ENCODE results near the gene SLC7A9. TPM values are rescaled to one million over a fixed set of nuclear protein-coding genes. Genes with fewer than 3 reads are reported as not detected.

Gene SLC7A9
- polyA plus RNA-seq, 3 donors, result 0.13 TPM; not detected in 2

GRCh38 chr19:32816555-32817099 is 52.9 kb downstream of the SLC7A9 start:
- no peak overlapping the region for H3K4me2 ChIP-seq (replicated peaks; ENCODE audit: extremely low read depth, low read length, poor library complexity, severe bottlenecking)
- H3K9me3 Mint-ChIP-seq, result no peaks in the 10 kb centered on the region
- TF ChIP-seq, protein P1, sequence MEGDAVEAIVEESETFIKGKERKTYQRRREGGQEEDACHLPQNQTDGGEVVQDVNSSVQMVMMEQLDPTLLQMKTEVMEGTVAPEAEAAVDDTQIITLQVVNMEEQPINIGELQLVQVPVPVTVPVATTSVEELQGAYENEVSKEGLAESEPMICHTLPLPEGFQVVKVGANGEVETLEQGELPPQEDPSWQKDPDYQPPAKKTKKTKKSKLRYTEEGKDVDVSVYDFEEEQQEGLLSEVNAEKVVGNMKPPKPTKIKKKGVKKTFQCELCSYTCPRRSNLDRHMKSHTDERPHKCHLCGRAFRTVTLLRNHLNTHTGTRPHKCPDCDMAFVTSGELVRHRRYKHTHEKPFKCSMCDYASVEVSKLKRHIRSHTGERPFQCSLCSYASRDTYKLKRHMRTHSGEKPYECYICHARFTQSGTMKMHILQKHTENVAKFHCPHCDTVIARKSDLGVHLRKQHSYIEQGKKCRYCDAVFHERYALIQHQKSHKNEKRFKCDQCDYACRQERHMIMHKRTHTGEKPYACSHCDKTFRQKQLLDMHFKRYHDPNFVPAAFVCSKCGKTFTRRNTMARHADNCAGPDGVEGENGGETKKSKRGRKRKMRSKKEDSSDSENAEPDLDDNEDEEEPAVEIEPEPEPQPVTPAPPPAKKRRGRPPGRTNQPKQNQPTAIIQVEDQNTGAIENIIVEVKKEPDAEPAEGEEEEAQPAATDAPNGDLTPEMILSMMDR (IDR thresholded peaks at IDR 0.05), result no peak
- 43% methylated on average over 1 of the region's 7 CpGs for WGBS (ENCODE audit: insufficient coverage)
- H3K4me3 ChIP-seq (replicated peaks in 1 of 3; ENCODE audit: low read depth in 2 of 3, low read length in 3 of 3), result no peak overlapping the region
- no peak overlapping the region for H3K27ac ChIP-seq (ENCODE audit: low read depth in 1 of 2, low read length in 2 of 2)
- no peaks in the 10 kb centered on the region for H3K4me1 Mint-ChIP-seq
- DNase-seq, result no peak
- no peaks in the 10 kb centered on the region for H3K79me2 ChIP-seq (ENCODE audit: insufficient read depth, low read length)
- H3K4me1 ChIP-seq (ENCODE audit: control insufficient read depth in 1 of 2, insufficient read depth in 2 of 2, low read length in 2 of 2), result no peaks in the 10 kb centered on the region
- H3K27me3 Mint-ChIP-seq (ENCODE audit: low read depth in 3 of 3), result peaks cover 0 to 11% (median 8%) of the 10 kb centered on the region in 3 donors
- no peaks in the 10 kb centered on the region for H3K27me3 ChIP-seq (ENCODE audit: control insufficient read depth in 2 of 2, insufficient read depth in 2 of 2, low read length in 2 of 2)
- no peak overlapping the region for H3K4me3 Mint-ChIP-seq
- no peak overlapping the region for H2AFZ ChIP-seq (ENCODE audit: insufficient read depth, low read depth, low read length, poor library complexity, severe bottlenecking)
- no peak overlapping the region for H3K9ac ChIP-seq (ENCODE audit: insufficient read depth, low read length, poor library complexity, severe bottlenecking)
- H3K36me3 Mint-ChIP-seq, result no peaks in the 10 kb centered on the region
- H3K9me3 ChIP-seq (replicated peaks in 1 of 2; ENCODE audit: control insufficient read depth in 1 of 2, insufficient read depth in 1 of 2, low read length in 2 of 2), result no peaks in the 10 kb centered on the region
- intact Hi-C loops (cut with micrococcal nuclease), result no loop called here
- no peak overlapping the region for H3K27ac Mint-ChIP-seq
- H3K36me3 ChIP-seq (replicated peaks in 1 of 2; ENCODE audit: control insufficient read depth in 1 of 2, insufficient read depth in 2 of 2, low read length in 2 of 2), result no peaks in the 10 kb centered on the region
- no peaks in the 10 kb centered on the region for H4K20me1 ChIP-seq (ENCODE audit: insufficient read depth, low read length)

DNA sequence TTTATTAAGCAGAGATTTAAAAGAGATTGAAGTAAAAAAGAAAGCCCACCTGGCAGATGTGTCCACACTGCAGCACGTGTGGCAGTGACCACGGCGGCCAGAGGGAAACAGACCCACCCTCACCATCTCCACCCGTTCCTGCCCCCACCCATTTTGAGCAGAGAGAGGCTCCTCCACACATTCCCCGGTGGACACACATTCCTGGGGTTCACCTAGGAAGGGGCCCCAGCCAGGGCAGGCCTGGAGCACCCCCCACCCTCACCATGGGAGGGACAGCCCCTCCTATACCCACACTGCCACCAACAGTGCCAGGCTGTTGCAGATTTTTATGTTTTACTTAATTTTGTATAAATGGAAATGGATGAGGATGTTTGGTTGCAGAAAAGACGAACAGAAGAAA is 54.9 kb downstream of the SLC7A9 start:
- TF ChIP-seq, protein P1 (IDR thresholded peaks at IDR 0.05), result no peak
- Histone ChIP-seq H3K79me2 (ENCODE audit: insufficient read depth, low read length) (no peaks in the 10 kb centered on the region), H3K36me3 (replicated peaks in 1 of 2; ENCODE audit: control insufficient read depth in 1 of 2, insufficient read depth in 2 of 2, low read length in 2 of 2) (no peaks in the 10 kb centered on the region), H3K4me3 (replicated peaks in 1 of 3; ENCODE audit: low read depth in 2 of 3, low read length in 3 of 3) (no peak overlapping the region), H3K9ac (ENCODE audit: insufficient read depth, low read length, poor library complexity, severe bottlenecking) (no peak overlapping the region), H3K27me3 (ENCODE audit: control insufficient read depth in 2 of 2, insufficient read depth in 2 of 2, low read length in 2 of 2) (no peaks in the 10 kb centered on the region), H3K4me2 (replicated peaks; ENCODE audit: extremely low read depth, low read length, poor library complexity, severe bottlenecking) (no peak overlapping the region), H3K4me1 (ENCODE audit: control insufficient read depth in 1 of 2, insufficient read depth in 2 of 2, low read length in 2 of 2) (no peaks in the 10 kb centered on the region), H3K27ac (ENCODE audit: low read depth in 1 of 2, low read length in 2 of 2) (no peak overlapping the region), H3K9me3 (replicated peaks in 1 of 2; ENCODE audit: control insufficient read depth in 1 of 2, insufficient read depth in 1 of 2, low read length in 2 of 2) (no peaks in the 10 kb centered on the region), H4K20me1 (ENCODE audit: insufficient read depth, low read length) (no peaks in the 10 kb centered on the region), H2AFZ (ENCODE audit: insufficient read depth, low read depth, low read length, poor library complexity, severe bottlenecking) (no peak overlapping the region)
- H3K4me3 Mint-ChIP-seq, result no peak overlapping the region
- no peak for DNase-seq
- 84% methylated on average over 6 of the region's 6 CpGs for WGBS (ENCODE audit: insufficient coverage)
- H3K27ac Mint-ChIP-seq, result peak overlapping the region in 1 of 7 donors; percentile 2
- no peaks in the 10 kb centered on the region for H3K4me1 Mint-ChIP-seq
- no peaks in the 10 kb centered on the region for H3K36me3 Mint-ChIP-seq
- H3K27me3 Mint-ChIP-seq (ENCODE audit: low read depth in 3 of 3), result peaks cover 0 to 4% (median 3%) of the 10 kb centered on the region in 3 donors
- no peaks in the 10 kb centered on the region for H3K9me3 Mint-ChIP-seq
- intact Hi-C loops (cut with micrococcal nuclease), result no loop called here

All from CD14-positive monocyte (primary cell).